ENCODE data around the gene GALC.
A peak's percentile ranks its signal among the peaks of the same experiment; 100 is the strongest.

GALC gene

GRCh38 chr14:87952307-87953094 lies 40.5 kb downstream of the GALC start:
- DNase-seq = no peak

- peak; percentile 3 for DNase-seq
These were observed 47.9 kb downstream of the GALC start for GRCh38 chr14:87944987-87945604.

- no peak for DNase-seq
These were observed 52.1 kb downstream of the GALC start for GRCh38 chr14:87940894-87941293.

DNA sequence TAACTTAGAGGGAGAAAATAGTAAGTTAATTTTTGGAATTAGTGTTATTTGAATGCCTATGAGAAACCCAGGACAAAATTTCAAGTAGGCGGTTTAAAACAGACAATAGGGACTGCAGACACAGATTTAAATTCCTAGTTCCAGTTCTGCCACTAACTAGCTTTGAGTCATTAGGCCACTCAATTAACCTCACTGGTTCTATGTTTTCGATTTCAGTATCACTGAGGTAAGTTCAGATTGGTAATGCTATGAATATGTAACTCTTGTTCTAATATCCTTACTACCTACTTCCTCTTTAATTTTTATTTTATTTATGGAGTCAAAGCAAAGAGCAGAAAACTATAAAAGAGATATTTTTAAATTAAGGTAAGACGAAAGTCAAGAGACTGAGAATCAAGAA lies 52.6 kb downstream of the GALC start:
- no peak for DNase-seq

DNA sequence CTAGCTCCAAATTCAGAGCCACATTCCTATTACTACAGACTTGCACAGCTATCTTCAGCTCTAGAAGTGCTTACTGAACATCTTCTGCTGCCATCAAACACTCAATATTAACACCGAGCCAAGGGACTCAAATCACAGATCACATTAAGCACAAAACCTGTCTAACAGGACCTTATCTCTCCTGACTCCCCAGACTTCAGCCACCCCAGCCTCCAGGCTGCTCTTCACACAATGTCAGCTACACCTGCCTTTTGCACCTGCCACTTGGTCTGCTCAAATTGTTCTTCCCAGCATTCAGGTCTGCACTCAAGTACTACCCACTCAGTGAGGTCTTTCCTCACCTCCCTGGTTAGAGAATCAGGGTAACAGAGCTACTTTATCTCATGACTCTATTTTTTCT lies 57.1 kb downstream of the GALC start:
- peak; percentile 3 for DNase-seq

- DNase-seq = no peak
These were observed 57.7 kb downstream of the GALC start for GRCh38 chr14:87935081-87935828.

DNA sequence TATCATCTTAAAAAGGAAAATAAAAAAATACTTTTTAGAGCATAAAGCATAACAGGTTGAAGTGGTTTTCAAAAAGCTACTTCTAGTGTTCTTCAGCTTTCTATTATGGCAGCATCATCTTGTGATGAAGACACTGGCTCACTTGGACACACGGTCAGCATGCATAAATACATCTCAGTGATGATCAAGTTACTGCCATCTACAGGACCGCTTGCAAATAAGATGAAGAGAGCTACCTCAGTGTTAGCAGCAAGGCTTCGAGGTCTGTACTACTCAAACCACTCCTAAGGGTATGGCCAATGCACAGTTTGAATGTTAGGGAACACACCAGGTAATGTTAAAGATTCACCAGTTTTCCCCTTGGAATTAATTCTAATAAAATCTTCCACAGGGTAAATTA lies 58.8 kb downstream of the GALC start:
- DNase-seq = no peak

DNA sequence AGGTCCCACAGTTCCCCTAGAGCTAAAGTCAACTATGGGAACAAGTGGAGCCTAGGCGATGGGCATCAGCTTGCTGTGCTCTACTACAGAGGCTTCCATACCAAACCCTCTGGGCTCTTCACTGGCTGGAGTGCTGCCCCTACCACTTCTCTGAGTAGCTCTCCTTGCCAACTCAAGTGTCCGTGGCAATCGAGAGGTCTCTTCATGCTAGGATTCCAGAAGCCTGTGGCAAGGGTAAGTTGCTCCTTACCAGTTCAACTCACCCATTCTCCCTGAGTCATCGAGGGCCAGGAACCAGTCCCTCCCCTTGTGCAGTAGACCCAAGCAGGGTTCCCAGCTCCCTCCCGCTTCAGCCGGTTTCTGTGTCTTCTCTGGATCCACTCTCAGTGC lies 76.1 kb downstream of the GALC start:
- no peak for DNase-seq

GRCh38 chr14:87916103-87916885 lies 76.7 kb downstream of the GALC start:
- DNase-seq = no peak

- no peak for DNase-seq
These were observed 84.4 kb downstream of the GALC start for GRCh38 chr14:87908550-87908949.

DNA sequence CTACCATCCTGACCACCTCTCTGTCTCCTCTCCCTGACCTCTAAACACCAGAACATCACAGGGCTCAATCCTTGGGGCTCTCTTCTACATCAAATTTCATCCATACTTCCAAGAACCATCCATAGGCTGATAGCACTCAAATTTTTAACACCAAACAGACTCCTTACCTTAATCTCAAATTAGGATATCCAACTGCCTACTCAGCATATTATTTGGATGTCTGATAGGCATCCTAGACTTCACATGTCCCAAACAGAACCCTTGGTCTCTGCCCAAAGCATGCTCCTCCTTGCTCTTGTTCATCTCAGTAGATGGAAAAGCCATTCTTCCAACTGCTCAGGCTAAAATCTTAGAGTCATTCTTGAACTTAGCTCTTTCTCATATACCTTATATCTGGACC lies 91.3 kb downstream of the GALC start:
- DNase-seq = no peak

GRCh38 chr14:87901236-87901635 lies 91.7 kb downstream of the GALC start:
- no peak for DNase-seq

- DNase-seq = no peak
These were observed 93.8 kb downstream of the GALC start for GRCh38 chr14:87899228-87899627.

- DNase-seq = no peak
These were observed 94.7 kb downstream of the GALC start for GRCh38 chr14:87898301-87898700.

DNA sequence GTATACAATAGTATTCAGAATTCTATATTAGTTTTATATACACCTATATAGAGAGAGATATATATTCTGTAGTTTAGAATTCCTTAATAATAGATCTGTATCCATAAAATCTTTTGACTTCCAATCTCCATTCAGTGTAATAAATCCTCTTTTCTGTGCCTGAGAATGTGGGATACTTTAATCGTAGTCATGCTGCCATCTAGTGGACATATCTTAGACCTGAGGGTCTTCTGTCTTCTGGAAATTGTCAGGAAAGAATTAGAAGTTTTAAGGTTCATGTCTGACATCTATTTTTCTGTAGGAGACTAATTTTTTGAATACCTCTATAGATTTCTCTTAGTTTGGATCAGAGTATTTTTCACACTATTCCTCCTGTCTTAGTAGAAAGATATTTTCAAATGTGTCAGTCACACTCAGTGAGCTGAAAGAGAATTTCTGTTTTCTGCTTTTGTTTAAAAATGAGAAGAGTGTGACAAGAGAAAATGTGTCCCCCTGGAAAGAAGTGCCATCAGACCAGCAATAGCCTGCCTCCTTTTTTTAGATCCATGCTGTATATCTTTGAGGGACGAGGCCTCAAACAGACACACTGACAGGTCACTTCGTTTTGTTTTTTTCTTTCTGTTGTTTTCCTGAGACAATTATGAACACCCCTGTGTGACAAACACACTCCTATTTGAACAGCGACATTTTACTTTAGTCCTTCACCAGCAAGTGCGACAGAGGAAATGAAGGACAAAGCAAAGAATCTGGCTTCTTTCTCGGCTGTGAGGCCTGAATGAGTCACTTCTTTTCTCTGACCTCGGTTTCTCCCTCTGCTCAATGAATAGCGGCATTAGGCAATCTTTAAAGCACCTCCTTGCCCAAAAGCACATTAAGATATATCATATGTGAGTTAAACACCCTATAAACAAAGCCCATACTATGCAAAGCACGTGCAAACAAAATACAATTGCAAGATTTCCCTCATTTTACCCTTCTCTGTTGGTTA lies 96.3 kb downstream of the GALC start:
- no peak for DNase-seq

DNA sequence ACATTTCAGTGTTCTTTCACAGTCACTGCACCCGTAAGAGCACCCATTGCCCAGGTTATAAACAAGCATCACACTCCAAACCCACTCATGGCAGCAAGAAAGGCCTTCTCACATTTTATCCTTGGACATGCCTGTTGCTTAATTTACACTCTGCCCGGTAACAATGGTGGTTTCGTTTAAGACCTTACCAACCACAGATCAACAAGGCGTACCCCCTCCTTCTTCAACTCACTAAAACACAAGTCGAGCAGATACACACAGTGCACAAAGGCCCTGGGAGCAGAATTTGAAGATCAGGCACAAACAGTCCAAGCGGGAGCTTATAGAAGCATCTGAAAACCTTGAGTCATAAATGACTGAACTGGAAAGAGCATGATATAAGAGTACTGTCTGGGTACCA lies 98.1 kb downstream of the GALC start:
- DNase-seq = no peak

- DNase-seq = no peak
These were observed 100.2 kb downstream of the GALC start for GRCh38 chr14:87892763-87893162.

DNA sequence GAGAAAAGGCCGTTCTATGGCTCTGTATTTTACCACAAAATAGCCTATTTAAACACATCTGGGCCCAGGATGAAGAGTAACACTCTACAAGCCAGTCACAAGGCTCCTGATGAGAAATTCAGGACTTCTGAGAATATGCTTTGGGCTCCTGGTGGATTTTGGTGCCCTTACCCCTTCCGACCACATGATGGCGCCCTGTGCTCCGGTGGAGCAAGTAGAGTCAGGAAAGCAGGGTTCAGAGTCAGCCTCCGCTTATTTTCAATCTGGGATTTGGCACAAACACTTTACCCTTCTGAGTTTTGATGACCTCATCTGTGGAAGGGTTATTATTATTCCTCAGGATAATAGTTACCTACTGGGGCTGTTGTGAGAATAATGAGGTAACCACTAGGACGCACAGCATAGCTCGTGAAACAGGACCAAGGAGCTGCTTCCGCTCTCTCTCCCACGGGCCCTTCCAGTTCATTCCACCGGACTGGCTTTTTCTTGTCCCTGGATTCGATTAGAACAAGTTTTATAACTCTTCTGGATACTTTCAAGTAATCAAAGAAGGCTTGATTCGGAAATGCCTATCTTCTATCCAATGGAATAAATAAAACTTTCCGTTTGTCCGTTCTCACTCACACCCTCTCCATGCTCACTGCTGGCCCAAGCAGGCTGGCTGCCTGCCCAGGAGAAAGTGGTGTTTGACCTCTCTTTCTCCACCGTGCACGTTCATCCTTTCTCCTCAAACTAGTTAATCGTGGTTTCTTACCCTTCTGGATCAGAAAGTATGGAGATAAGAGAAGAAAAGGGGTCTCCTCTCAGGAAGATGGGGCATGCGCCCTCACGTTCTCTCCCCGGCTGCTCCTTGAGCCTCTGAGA lies 104.6 kb downstream of the GALC start:
- DNase-seq = no peak

GRCh38 chr14:87883750-87884149 lies 109.2 kb downstream of the GALC start:
- no peak for DNase-seq

Measured in NCI-H2029 treated with DMSO at 0.1 percent for 48 hours (cell line).